Pulmonary artery endothelial cell (primary cell): ENCODE data around the gene FGD4. TPM values are rescaled to one million over a fixed set of nuclear protein-coding genes. Genes with fewer than 3 reads are reported as not detected.

Experiments used
- DNase-seq: peaks from one replicate; pipeline ENCODE4 v3.0.0-alpha.2; 2011; ENCODE audit warnings: low read depth, low spot score
- total RNA-seq: library from RNA; depleted of rRNA; stranded (reverse); fragments of >200 nt; gene quantifications from 2 replicates; pipeline ENCODE4 v1.2.3, GENCODE V29; 2014

The FGD4 gene
- total RNA-seq, 1 donor from 2014 or later: 25.6 TPM

DNA sequence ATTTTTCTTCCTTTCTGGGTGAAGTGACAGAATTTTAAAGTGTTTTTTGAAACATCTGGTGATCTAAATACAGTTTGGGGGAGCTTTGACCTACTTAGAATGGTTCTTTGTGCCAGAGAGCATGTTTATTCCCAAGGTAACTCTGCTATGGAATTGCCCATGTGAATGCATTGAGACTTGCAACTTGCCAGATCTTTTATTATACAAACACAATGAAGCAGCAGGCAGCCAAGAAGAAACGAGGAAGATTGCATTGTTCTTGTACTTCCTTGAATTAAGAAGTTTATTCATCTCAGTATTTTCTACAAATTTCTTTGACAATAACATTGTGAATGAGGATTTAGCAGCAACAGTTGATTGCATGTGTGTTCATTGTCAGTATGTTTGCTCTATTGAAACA is 55.5 kb downstream of the FGD4 start:
- DNase-seq: peak; percentile 79

DNA sequence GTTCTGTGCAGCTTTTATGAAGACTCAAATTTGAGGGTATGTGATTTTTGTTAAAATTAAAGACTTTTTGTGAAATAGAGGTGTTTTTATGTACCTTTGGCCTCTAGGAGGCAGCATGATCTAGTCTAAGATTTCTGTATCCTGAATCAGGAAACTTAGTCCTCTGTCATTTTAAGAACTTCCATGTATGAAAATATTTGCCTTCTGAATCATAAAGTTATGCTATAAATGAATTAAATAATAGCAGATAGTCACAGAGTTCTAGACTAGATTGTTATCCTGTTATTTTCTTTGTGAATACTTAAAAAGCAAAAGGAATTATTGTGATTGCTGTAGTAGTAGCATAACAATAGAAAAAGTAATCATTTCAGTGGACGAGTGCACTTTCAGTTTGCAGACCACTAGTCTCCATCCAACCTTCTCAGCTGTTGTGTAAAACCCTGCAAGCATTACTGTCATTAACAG is 56.3 kb downstream of the FGD4 start:
- peak; percentile 57 for DNase-seq

DNA sequence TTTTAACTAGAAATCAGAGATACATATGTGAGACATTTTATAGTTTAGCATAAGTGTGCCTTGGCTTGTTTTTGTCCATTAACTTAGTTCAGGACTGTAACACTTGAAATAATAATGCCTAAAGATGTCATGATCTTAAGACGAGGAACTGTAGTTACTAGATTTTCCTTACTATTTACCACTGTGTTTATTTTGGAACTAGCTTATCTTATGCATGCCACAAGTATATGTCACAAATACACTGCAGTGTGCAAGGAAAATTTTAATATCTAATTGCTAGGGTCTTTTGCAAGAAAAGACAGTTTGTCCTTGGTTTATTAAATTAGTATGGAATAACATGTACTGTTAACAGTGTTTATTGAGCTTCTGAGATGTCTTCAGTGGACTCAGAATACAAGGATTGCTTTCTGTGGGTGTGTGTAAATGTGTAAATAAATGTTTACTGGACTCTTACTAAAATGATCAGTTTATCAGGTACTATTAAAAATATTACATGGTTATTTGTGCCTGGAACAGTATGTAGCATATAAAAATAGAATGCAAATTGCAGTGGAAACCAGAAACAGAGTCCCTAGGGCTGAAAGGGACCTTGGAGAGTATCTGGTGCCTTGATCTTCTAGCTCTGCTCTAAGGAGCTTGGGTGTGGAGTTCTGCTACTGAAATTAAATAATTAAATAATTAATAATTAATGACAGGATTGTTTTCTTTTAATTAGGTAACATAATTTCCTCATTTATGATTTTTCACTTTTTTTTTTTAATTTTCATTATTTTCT is 58.1 kb downstream of the FGD4 start:
- DNase-seq: no peak

DNA sequence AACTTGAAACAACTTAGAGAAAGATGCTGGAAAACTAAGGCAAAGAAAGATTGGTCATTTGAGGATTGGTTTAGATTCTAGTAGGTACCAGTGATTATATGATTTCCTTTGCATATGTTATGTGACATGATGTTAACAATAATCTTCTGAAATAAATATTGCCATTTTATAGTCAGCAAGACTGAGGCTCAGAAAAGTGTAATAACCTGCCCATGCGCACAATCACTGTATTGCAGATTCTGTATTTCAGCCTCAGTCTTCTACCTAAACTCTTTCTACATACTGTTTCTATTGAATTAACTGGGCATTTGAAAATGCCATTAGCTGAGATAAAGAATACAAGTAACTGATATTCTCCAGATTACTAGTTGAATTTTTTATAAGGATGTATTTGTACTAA is 61.3 kb downstream of the FGD4 start:
- DNase-seq: no peak

DNA sequence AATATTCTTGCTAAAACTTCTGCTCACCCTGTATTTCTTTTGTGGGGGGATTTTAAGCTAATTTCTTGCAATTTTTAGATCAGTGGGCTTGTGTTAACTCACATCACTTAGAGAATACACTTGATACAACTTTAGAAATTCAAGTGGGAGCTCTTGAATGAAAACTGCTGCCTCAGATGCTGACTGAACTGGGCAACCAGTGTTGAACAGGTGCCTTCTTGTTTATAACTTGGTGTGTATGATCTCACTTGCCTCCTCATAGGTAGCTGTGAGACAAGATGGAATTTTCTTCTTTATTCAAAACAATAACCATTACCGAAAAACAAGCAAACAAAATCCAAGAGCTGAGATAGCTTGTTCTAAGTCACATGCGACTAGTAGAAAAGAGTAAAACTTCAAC is 63.5 kb downstream of the FGD4 start:
- no peak for DNase-seq

DNA sequence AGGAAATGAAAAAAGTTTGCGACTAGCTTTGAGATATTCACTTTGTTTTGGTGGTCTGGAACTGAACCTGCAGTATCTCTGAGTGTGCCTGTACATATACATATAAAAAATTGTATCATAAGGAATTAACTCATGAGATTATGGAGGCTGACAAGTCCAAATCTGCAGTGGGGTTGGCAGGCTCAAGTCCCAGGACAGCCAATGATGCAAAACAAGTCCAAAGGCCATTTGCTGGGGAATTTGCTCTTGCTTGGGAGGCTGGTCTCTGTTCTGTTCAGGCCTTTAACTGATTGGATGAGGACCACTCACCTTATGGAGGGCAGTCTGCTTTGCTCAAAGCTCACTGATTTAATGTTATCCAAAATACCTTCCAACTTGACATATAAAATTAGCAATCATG is 66.8 kb downstream of the FGD4 start:
- no peak for DNase-seq

DNA sequence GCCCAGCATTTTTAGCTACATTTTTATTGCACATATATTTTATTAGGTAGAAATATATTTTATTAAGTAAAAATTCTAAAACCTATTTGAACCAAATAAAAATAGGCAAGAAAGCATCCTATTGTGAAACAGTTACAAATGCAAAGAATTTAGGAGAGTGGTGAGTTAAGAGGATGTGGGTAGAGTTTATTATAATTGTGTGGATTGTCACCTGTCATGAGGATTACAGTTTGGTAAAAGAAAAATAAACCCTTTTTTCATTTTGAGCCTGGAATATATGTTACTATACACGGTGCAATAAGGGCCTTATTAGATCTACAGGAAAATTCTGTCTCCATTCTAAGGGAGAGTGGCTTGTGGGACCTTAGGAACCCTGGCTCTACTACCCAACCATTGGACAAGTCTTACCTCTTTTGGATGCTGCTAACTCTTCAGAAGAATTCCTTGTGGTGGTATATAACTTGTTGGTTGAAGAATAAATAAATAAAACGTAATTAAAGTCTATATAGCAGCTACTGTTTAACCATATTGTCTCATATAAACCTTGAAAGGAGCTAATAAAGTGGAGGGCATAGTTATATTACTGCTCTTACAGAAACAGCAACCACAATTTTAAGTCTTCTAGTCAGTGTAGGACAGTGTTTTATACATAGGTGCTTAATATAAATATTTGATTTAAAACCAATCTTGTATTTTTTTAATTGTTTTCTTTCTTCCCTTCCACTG is 67.8 kb downstream of the FGD4 start:
- DNase-seq: no peak

DNA sequence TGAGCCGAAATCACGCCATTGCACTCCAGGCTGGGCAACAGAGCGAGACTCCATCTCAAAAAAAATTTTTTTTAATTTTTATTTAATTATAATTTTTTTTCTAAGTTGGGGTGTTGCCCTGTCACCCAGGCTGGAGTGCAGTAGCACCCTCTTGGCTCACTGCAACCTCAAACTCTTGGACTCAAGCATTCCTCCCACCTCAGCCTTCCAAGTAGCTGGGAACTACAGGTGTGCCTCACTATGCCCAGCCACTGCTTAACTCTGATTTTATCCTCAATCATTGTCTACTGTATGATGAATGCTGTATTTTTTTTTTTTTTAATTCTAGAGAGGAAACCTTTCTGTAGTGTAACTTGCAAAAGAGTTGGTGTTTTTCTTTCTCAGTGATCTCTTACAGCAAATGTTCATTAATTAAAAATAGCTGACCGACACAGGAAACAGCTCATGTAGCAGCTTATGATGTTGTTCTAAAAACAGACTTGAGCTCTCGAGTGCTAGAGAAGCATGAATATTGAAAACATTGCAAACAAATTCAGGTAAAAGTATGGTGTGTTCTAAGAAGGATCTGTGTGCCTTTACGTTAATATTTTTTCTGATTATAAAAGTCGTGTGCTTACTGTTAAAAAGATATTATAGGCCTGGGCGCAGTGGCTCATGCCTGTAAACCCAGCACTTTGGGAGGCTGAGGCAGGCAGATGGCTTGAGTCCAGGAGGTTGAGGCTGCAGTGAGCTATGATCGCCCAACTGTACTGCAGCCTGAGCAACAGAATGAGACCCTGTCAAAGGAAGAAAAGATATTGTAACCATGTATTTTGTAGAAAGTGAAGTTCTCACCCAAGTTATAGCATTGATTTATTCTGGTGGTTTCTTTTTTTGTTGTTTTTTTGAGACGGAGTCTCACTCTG is 68.9 kb downstream of the FGD4 start:
- DNase-seq: no peak

DNA sequence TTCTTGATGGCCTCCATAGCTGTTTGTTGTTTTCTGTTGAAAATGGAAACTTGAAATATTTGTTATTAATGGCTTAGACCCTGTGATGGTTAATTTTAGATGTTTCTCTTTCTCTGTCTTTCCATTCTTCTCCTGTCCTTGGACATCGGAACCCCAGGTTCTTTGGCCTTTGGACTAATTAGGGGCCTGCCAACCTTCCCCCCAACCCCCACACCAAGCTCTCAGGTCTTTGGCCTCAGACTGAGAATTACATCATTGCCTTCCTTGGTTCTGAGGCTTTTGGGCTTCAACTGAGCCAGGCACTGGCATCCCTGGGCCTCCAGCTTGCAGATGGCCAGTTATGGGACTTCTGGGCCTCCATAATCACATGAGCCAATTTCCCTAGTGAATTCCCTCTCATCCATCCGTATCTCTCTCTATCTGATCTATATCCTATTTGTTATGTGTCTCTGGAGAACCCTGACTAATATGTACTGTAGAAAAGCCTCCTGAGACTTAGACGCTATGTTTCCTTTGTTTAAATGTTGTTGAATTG is 71.6 kb downstream of the FGD4 start:
- DNase-seq: no peak

DNA sequence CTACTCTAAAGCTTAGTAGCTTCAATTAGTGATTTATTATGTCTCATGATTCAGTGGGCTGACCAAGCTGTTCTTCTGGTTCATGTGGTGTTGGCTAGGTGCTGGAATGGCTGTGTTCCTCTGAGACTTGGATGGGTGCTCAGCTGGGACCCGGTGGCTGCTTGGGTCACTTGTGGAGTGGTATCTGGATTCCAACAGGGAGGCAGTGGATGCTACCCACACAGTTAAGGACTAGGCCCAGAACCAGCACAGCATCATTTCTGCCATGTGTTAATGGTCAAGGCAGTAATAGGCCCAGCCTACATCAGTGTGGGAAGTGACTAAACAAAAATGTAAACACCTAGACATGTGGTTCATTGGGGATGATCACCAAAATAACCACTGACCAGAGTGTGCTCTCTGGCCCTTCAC is 72.2 kb downstream of the FGD4 start:
- DNase-seq: no peak

DNA sequence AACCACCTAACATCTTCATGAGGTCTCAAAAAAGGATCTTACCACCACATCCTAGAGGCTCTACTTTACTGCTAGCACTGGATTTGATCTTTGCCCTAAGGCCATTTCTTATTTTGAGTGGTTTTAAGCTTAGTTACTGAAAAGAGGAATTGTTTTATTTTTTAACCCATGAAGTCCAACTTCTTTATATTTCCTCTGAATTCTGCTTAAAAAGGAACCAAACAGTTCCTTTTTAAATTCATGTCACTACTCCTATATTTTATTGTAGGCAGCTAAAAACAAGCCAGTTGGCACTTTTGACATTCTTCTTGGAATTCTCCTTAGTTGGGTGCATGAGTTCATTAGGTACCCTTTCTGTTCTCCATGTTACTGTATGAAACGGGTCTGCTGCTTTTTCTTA is 76.4 kb downstream of the FGD4 start:
- DNase-seq: no peak

DNA sequence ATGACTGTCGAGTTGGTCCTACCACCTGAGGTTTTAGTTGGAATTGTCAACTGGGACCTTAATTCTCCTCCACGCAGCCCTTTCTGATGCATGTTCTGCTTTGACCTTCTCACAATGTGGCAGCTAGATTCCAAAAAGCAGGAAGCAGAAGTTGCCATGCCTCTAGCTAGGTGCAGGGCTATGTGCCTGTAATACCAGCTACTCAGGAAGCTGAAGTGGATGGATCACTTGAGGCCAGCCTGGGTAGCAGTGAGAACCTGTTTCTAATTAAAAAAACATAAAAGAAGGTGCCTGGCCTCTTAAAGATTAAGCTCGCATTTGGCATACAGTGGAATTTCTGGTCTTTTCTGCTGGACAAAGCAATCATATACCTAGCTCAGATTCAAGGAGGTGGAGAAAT is 77.1 kb downstream of the FGD4 start:
- no peak for DNase-seq

DNA sequence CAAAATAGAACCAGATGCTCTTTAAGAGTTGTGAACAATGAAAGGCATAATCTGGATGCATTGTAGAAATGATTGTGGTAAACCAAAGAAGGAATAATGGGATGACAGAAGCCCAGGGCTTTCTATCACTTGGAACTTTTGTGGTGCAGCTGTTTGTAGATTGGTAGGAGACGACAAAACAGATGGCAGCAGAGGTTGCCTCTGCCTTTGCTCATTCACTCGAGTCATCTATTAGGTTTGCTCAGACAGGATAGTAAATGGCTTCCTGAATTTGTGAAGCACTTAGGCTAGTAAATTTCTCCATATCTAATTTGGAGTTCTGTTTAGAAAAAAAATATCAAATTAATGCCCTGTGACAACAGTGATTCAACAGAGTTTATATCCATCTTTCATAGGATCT is 78.4 kb downstream of the FGD4 start:
- DNase-seq: no peak

DNA sequence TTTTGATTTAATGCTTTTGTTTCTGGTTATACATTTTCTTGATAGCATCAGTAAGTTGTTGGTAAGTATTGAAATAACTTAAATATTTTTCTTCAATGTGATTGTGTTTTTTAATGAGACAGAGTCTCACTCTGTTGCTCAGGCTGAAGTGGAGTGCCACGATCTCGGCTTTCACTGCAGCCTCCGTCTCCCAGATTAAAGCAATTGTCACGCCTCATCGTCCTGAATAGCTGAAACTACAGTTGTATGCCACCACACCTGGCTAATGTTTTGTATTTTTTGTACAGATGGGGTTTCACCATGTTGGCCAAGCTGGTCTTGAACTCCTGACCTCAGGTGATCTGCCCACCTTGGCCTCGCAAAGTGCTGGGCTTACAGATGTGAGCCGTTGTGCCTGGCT is 78.8 kb downstream of the FGD4 start:
- no peak for DNase-seq

DNA sequence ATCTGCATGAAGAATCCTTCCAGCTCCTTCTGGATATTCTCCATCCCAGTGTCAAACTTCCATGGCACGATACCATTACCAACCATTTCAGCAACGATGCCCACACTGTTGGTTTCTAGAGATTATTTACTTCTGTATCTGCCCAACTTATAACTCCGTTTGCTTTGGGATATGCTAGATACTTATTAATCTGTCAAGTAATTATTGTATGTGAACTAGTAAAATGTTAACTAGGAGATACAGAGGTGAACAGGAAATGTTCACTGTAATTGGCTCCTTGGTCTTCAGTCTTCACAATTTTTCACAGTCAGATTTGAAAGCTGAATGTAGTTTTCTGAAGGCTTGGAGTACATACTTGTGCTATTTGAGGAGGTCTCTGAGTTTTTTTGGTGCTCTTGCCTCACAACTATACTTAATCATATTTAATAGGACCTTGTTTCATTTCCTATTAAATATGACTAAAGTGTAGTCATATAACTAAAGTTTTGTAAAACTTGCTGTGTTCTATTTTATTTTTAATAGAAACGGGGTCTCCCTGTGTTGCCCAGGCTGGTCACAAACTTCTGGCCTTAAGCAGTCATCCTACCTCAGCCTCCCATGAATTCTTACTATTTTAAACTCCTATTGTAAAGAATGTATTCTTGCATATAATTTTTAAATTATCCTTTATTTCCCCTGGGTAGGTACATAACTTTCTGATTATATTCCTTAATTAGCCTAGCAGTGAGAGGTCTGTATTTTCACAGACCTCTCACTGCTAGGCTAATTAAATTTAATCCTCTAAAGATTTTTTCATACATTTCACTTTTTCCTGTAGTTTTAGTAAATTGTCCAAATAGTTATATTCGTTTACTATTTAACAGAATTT is 79.7 kb downstream of the FGD4 start:
- DNase-seq: no peak

DNA sequence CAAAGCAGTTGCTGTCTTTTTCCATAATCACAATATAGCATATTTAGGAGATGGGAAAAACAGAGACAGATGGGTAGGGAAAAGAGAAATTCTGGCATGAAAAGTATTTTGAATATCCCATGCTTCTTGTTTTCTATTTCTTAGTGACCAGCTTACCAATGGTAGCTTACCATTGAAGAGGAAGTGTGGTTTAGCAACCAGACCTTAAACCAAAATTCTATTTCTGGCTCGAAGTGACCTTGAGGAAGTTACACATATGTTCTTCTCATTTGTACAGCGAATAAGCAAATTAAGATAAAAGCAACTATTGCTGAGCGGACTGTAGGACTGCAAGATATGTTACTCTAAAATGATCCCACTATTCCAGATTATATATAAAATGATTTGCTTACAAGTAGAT is 82.9 kb downstream of the FGD4 start:
- no peak for DNase-seq

DNA sequence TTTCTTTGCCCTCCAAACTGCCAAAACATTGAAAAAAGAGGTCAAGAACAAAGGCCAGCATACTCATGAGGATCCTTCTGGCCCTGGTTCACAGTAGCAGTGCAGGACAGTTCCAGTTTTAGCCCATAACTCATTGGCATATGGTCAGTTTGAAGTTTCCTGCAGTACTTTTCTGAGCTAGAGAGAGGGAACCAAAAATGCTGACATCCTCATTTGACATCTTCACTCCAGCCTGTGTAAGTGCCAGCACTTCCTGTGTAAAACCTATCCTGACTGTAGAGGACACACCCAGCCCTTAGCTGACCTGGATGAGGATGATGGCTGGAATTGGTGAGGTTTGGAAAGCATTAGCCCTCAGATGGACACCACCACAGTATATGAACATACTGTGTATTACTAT is 84.1 kb downstream of the FGD4 start:
- no peak for DNase-seq

DNA sequence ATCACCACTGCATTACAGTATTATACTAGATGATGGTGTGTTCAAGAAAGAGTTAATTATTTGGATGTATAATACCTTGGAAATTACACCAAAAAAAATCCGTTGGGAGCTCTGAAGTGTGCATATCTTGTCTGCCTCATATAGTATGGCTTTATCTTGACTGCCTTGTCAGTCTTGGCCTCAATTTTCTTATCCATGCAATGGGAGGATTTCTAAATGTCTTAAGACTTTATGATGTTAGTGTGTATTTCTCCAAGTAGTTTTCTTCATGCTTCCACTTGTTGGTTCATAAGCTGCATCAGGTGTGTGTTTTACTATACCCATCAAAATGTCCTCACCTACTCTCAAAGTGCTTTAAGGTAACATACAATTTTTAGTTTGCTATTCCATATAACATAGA is 84.6 kb downstream of the FGD4 start:
- DNase-seq: no peak

DNA sequence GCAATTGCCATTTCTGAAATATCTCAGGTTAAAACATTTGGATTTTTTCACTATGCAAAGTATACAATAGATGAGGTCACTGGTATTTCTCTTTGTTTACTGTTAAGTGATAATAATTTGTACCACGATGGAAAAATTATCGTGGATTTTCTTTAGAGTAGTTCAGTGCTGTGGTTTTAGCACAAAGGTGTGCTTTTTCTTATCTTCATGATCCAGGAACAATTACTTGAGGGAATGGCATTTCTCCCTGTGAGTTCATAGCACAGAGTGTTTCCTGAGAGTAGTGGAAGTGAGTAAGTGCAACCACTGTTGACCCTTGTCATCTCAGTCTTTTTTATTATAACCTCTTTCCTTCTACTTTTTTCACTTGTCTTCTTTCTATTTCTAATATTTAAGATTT is 86.8 kb downstream of the FGD4 start:
- DNase-seq: peak; percentile 57

DNA sequence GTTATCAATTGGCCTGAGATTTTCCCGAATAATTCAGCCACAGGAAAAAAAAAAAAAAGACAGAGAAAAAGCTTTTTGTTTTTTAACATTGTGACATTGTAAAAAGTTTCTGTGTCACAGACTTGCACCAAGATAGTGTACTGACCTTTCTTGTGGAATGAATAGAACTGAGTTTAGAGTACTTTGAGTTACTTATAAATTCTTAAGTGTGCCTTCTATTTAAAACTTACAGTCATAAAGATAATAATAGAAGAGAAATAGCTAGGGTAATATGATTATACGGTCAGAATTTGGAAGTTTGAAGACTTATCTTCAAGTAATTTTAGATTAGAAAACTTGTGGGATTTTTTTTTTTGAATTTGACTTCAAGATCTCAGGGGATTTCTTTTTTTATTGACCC is 88.8 kb downstream of the FGD4 start:
- DNase-seq: no peak

DNA sequence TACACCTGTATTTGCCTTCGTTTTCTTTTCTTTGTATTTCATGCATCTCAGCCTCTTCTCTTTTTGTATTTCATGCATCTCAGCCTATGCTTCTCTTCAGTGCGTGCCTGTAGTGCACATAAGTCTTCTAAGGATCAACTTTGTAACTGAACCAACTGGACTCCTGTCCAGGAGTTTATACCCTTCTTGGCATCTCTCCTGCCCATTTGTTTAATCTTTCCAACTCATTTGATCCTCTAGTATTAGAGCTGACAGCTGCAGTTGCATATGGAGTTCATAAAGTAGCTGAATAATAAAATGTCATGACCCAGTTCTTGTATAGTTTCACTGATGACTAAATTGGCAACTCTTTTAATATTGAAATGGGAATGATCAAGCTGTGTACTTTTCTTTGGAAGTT is 89.7 kb downstream of the FGD4 start:
- no peak for DNase-seq
